Measurements from ENCODE around the gene RASSF7. TPM values are rescaled to one million over a fixed set of nuclear protein-coding genes. Genes with fewer than 3 reads are reported as not detected.
A peak's percentile ranks its signal among the peaks of the same experiment; 100 is the strongest.

The RASSF7 gene
- total and polyA plus RNA-seq, 10 of the 15 experiments (the other 5 are each of a cell fraction or from before 2014, with no cell fraction given) = 0.39 to 29.7 (median 13.2) TPM

- no peak for TF ChIP-seq E2F8 (IDR thresholded peaks at IDR 0.05; ENCODE audit: low read depth, partially characterized antibody)
- TF ChIP-seq RELA (IDR thresholded peaks at IDR 0.05; ENCODE audit: borderline replicate concordance, partially characterized antibody) = peak; percentile 68
- no peak for TF ChIP-seq HSF1 (IDR thresholded peaks at IDR 0.05; ENCODE audit: low read depth, low read length)
- TF ChIP-seq EZH2 (IDR thresholded peaks at IDR 0.05; ENCODE audit: borderline replicate concordance, control insufficient read depth, low read depth, low read length) = no peak
- TF ChIP-seq POLR2A (IDR thresholded peaks at IDR 0.05; ENCODE audit: low read depth, low read length) = peak; percentile 70; the same call in 1 of the 2 replicates
- no peak for TF ChIP-seq PBX3 (IDR thresholded peaks at IDR 0.05; ENCODE audit: insufficient replicate concordance, low read depth, low read length)
- 0 out of 2 replicates have a peak, but pooled peaks have one; percentile 18 for TF ChIP-seq RELB (IDR thresholded peaks at IDR 0.05; ENCODE audit: low read depth)
- no peak for TF ChIP-seq SREBF2 (IDR thresholded peaks at IDR 0.05; ENCODE audit: low read length)
- TF ChIP-seq USF1 (IDR thresholded peaks at IDR 0.05; ENCODE audit: borderline replicate concordance, extremely low read length, insufficient read depth, low read depth, low read length) = peak; percentile 92
- no peak for TF ChIP-seq KDM1A (IDR thresholded peaks at IDR 0.05; ENCODE audit: borderline replicate concordance)
- TF ChIP-seq HDAC2 (IDR thresholded peaks at IDR 0.05) = no peak
- no peak for TF ChIP-seq IRF4 (IDR thresholded peaks at IDR 0.05; ENCODE audit: low read depth, low read length)
- TF ChIP-seq KLF5 (IDR thresholded peaks at IDR 0.05; ENCODE audit: partially characterized antibody) = peak; percentile 72
- peak; percentile 84 to 100 for TF ChIP-seq BHLHE40 (IDR thresholded peaks at IDR 0.05; ENCODE audit: borderline replicate concordance in 1 of 2, low read depth in 2 of 2, low read length in 1 of 2)
- no peak for TF ChIP-seq CBX3 (IDR thresholded peaks at IDR 0.05; ENCODE audit: borderline replicate concordance, low read depth)
- TF ChIP-seq LARP7 (IDR thresholded peaks at IDR 0.05) = peak; percentile 89; the same call in 1 of the 2 replicates
- TF ChIP-seq SP1 (IDR thresholded peaks at IDR 0.05; ENCODE audit: low read depth, low read length) = peak; percentile 78
- peak; percentile 24; the same call in 1 of the 2 replicates for TF ChIP-seq TAF1 (IDR thresholded peaks at IDR 0.05; ENCODE audit: borderline replicate concordance, low read depth, low read length)
- 0 out of 3 replicates have a peak, but pooled peaks of 1 of the 2 experiments have one; percentile 20 for TF ChIP-seq EGR1 (IDR thresholded peaks at IDR 0.05; ENCODE audit: borderline replicate concordance in 1 of 2, low read depth in 2 of 2, low read length in 2 of 2)
- peak; percentile 72 for TF ChIP-seq RAD21 (IDR thresholded peaks at IDR 0.05; ENCODE audit: insufficient read depth, low read depth, low read length)
- no peak for TF ChIP-seq PML (IDR thresholded peaks at IDR 0.05; ENCODE audit: low read length)
Observed at GRCh38 chr11:518463-519202, 42.1 kb upstream of the RASSF7 start (continued).

Data from GM12878 (cell line).